Cardiac fibroblast (primary cell): ENCODE measurements around the gene TFEB.
"Not testable (repeated sequence)": the region's sequence is repeated elsewhere in the genome, so short reads cannot be mapped to it uniquely, and the experiment has no call there.

Experiments used
- DNase-seq, 2 donors: peaks; one replicate each; pipeline versions ENCODE4 v3.0.0 to v3.0.0-alpha.2; 2010; ENCODE audit warnings: low read depth in 2 of 2
- H3K4me3 ChIP-seq, 2 donors: replicated peaks in 1 of 2; 1 replicate in 1 of 2; 2 replicates in 1 of 2; pipeline ENCODE4 v1.5.1; 2011; ENCODE audit warnings: low read depth in 2 of 2, low read length in 2 of 2, mild to moderate bottlenecking in 2 of 2, moderate library complexity in 1 of 2
- CTCF ChIP-seq: IDR thresholded peaks from one replicate; pipeline ENCODE4 v1.5.1; 2011; ENCODE audit warnings: low read depth, mild to moderate bottlenecking, low read length, inconsistent platforms

The TFEB gene

GRCh38 chr6:41770381-41771057 lies 35.1 kb upstream of the TFEB start:
- TF ChIP-seq CTCF = no peak
- no peak for DNase-seq
- no peak overlapping the region for H3K4me3 ChIP-seq

DNA sequence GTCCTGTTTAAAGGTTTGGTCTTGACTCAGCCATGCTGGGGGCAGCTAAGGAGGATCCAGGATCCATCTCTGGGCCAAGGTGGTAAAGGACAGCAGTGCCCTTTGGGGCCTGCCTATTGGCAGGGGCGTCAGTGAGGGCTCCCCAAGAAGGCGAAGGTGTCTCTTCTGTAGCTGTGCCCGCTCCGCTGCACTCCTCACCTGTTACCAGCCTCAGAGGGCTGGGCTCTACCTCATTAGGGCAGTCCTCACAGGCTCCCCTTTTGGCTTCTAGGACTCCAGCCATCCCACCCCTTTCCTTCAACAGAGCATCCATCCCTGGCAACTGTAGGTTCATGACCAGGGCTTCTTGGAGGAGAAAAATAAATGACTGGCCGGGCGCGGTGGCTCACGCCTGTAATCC lies 34.0 kb upstream of the TFEB start:
- no peak overlapping the region for H3K4me3 ChIP-seq
- no peak for DNase-seq
- no peak for TF ChIP-seq CTCF

DNA sequence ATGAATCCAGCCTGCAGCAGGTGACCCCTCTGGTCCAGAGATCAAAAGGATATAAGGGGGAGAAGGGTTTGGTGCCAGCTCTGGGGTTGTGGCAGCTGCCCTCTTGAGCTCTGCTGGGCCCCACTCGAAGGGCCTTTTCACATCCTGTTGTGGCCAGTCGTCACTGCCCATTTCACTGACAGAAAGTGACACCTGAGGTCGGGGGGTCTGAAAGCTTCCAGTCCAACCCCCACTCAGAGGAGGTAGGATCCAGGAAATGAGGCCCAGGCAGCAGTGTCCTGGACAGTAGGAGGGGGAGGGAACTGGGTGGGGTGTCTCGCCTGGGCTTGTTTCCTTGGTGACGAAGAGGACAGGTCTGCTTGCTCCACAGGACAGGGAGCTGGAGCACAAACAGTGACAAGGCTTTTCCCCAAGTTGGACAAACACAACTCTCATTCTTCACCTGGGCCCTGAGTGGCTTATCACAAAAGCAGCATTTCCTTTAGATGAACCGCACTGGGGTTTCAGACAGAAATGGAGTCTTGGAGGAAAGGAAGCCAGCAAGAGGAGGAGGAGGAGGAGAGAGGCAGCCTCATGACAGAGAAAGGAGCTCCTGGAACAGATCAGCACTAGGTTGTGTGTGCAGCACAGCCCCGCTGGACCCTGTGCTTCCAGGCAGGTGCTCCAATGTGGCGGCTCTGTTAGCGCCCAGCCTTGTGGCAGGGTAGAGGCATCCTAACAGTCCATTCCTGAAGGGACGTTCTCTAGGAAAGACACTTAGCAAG lies 33.3 kb upstream of the TFEB start:
- no peak for DNase-seq
- no peak for TF ChIP-seq CTCF
- H3K4me3 ChIP-seq = no peak overlapping the region

GRCh38 chr6:41767112-41767833 lies 31.9 kb upstream of the TFEB start:
- H3K4me3 ChIP-seq = no peak overlapping the region
- TF ChIP-seq CTCF = no peak
- DNase-seq = peak; percentile 63 to 83

GRCh38 chr6:41766043-41766664 lies 30.7 kb upstream of the TFEB start:
- H3K4me3 ChIP-seq = not testable (repeated sequence)
- peak in 1 of 2 donors; percentile 18 for DNase-seq

DNA sequence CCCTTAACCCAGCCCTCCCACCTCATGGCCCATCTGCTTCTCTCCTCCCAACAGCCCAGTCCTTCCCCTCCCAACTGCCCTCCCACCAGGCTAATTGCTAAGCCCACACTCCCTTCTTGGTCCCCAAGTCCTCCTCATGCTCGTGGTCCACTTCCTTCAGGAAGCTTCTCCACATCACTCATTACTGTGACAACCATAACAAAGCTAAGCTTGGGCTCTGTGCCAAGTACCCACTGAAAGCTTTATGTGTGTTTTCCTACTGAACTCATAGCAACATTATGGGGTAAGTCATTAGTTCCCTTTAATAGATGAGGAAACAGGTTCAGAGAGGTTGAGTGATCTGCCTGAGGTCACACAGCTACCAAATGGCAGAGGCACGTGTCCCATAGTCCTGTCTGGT lies 28.1 kb upstream of the TFEB start:
- TF ChIP-seq CTCF = no peak
- DNase-seq = peak in 1 of 2 donors; percentile 26
- no peak overlapping the region for H3K4me3 ChIP-seq
